ENCODE measurements around the gene CDS2. TPM values are rescaled to one million over a fixed set of nuclear protein-coding genes. Genes with fewer than 3 reads are reported as not detected.

Gene CDS2
- total RNA-seq, 1 experiment from 2014 or later = 31.2 TPM

- no peaks in the 10 kb centered on the region for H3K27me3 ChIP-seq (replicated peaks)
- H3K4me1 ChIP-seq (replicated peaks) = peaks cover 31% of the 10 kb centered on the region
- no peak overlapping the region for H3K27ac ChIP-seq
- no peak for DNase-seq (ENCODE audit: low read depth in 1 of 2, low spot score in 2 of 2)
- H3K36me3 ChIP-seq = peaks cover 13% of the 10 kb centered on the region
- H3K4me3 ChIP-seq = no peak overlapping the region
- H3K9me3 ChIP-seq (replicated peaks) = no peaks in the 10 kb centered on the region
Measured at GRCh38 chr20:5128886-5129285, 2.1 kb downstream of the CDS2 start.

- Histone ChIP-seq H3K4me1 (replicated peaks) (peaks cover 34% of the 10 kb centered on the region), H3K36me3 (peaks cover 13% of the 10 kb centered on the region), H3K4me3 (no peak overlapping the region), H3K27ac (peak overlapping the region; percentile 63), H3K27me3 (replicated peaks) (no peaks in the 10 kb centered on the region), H3K9me3 (replicated peaks) (no peaks in the 10 kb centered on the region)
- DNase-seq (ENCODE audit: low read depth in 1 of 2, low spot score in 2 of 2) = no peak
Measured at GRCh38 chr20:5131502-5131901, 4.7 kb downstream of the CDS2 start.

- Histone ChIP-seq H3K27ac (no peak overlapping the region), H3K4me3 (no peak overlapping the region), H3K27me3 (replicated peaks) (no peaks in the 10 kb centered on the region), H3K9me3 (replicated peaks) (no peaks in the 10 kb centered on the region), H3K36me3 (peaks cover under 1% of the 10 kb centered on the region), H3K4me1 (replicated peaks) (peaks cover 26% of the 10 kb centered on the region)
- no peak for DNase-seq (ENCODE audit: low read depth in 1 of 2, low spot score in 2 of 2)
Measured at GRCh38 chr20:5133998-5134397, 7.2 kb downstream of the CDS2 start.

GRCh38 chr20:5135363-5136012 lies 8.7 kb downstream of the CDS2 start:
- Histone ChIP-seq H3K27ac (no peak overlapping the region), H3K4me1 (replicated peaks) (peaks cover 21% of the 10 kb centered on the region), H3K36me3 (no peaks in the 10 kb centered on the region; the same call in none of the 2 replicates), H3K27me3 (replicated peaks) (no peaks in the 10 kb centered on the region), H3K9me3 (replicated peaks) (no peaks in the 10 kb centered on the region), H3K4me3 (no peak overlapping the region)
- no peak for DNase-seq (ENCODE audit: low read depth in 1 of 2, low spot score in 2 of 2)

GRCh38 chr20:5136096-5136495 lies 9.3 kb downstream of the CDS2 start:
- DNase-seq (ENCODE audit: low read depth in 1 of 2, low spot score in 2 of 2) = peak in 1 of 2 experiments; percentile 14
- no peaks in the 10 kb centered on the region; the same call in 1 of the 2 replicates for H3K36me3 ChIP-seq
- H3K27me3 ChIP-seq (replicated peaks) = no peaks in the 10 kb centered on the region
- peak overlapping the region; percentile 12; the same call in 1 of the 2 replicates for H3K27ac ChIP-seq
- peaks cover 16% of the 10 kb centered on the region for H3K4me1 ChIP-seq (replicated peaks)
- no peak overlapping the region for H3K4me3 ChIP-seq
- H3K9me3 ChIP-seq (replicated peaks) = no peaks in the 10 kb centered on the region

- Histone ChIP-seq H3K36me3 (no peaks in the 10 kb centered on the region; the same call in 1 of the 2 replicates), H3K27me3 (replicated peaks) (no peaks in the 10 kb centered on the region), H3K4me1 (replicated peaks) (peaks cover 11% of the 10 kb centered on the region), H3K27ac (no peak overlapping the region), H3K4me3 (no peak overlapping the region), H3K9me3 (replicated peaks) (no peaks in the 10 kb centered on the region)
- DNase-seq (ENCODE audit: low read depth in 1 of 2, low spot score in 2 of 2) = no peak
Measured at GRCh38 chr20:5140195-5140594, 13.4 kb downstream of the CDS2 start.

- H3K4me1 ChIP-seq (replicated peaks) = no peaks in the 10 kb centered on the region
- H3K27me3 ChIP-seq (replicated peaks) = no peaks in the 10 kb centered on the region
- H3K9me3 ChIP-seq (replicated peaks) = no peaks in the 10 kb centered on the region
- H3K4me3 ChIP-seq = no peak overlapping the region
- H3K27ac ChIP-seq = no peak overlapping the region
- no peaks in the 10 kb centered on the region; the same call in 1 of the 2 replicates for H3K36me3 ChIP-seq
- no peak for DNase-seq (ENCODE audit: low read depth in 1 of 2, low spot score in 2 of 2)
Measured at GRCh38 chr20:5141615-5142014, 14.8 kb downstream of the CDS2 start.

GRCh38 chr20:5143851-5144250 lies 17.0 kb downstream of the CDS2 start:
- Histone ChIP-seq H3K9me3 (replicated peaks) (no peaks in the 10 kb centered on the region), H3K27me3 (replicated peaks) (no peaks in the 10 kb centered on the region), H3K27ac (no peak overlapping the region), H3K4me3 (no peak overlapping the region), H3K4me1 (replicated peaks) (no peaks in the 10 kb centered on the region), H3K36me3 (no peaks in the 10 kb centered on the region)
- DNase-seq (ENCODE audit: low read depth in 1 of 2, low spot score in 2 of 2) = no peak

GRCh38 chr20:5145365-5146098 lies 18.7 kb downstream of the CDS2 start:
- Histone ChIP-seq H3K9me3 (replicated peaks) (no peaks in the 10 kb centered on the region), H3K36me3 (peaks cover 3% of the 10 kb centered on the region; the same call in 1 of the 2 replicates), H3K4me3 (no peak overlapping the region), H3K27me3 (replicated peaks) (no peaks in the 10 kb centered on the region), H3K27ac (no peak overlapping the region), H3K4me1 (replicated peaks) (peaks cover 4% of the 10 kb centered on the region)
- DNase-seq (ENCODE audit: low read depth in 1 of 2, low spot score in 2 of 2) = no peak

GRCh38 chr20:5146099-5146668 lies 19.4 kb downstream of the CDS2 start:
- no peaks in the 10 kb centered on the region for H3K27me3 ChIP-seq (replicated peaks)
- no peak for DNase-seq (ENCODE audit: low read depth in 1 of 2, low spot score in 2 of 2)
- no peaks in the 10 kb centered on the region for H3K9me3 ChIP-seq (replicated peaks)
- no peak overlapping the region for H3K4me3 ChIP-seq
- H3K36me3 ChIP-seq = peaks cover 5% of the 10 kb centered on the region; the same call in 1 of the 2 replicates
- no peak overlapping the region for H3K27ac ChIP-seq
- H3K4me1 ChIP-seq (replicated peaks) = peaks cover 8% of the 10 kb centered on the region

- Histone ChIP-seq H3K4me1 (replicated peaks) (peaks cover 8% of the 10 kb centered on the region), H3K27ac (no peak overlapping the region), H3K4me3 (no peak overlapping the region), H3K27me3 (replicated peaks) (no peaks in the 10 kb centered on the region), H3K9me3 (replicated peaks) (no peaks in the 10 kb centered on the region), H3K36me3 (peaks cover 5% of the 10 kb centered on the region; the same call in 1 of the 2 replicates)
- no peak for DNase-seq (ENCODE audit: low read depth in 1 of 2, low spot score in 2 of 2)
Measured at GRCh38 chr20:5146871-5147592, 20.2 kb downstream of the CDS2 start.

GRCh38 chr20:5148581-5148980 lies 21.8 kb downstream of the CDS2 start:
- Histone ChIP-seq H3K4me3 (no peak overlapping the region), H3K4me1 (replicated peaks) (peaks cover 13% of the 10 kb centered on the region), H3K36me3 (peaks cover 5% of the 10 kb centered on the region; the same call in 1 of the 2 replicates), H3K27me3 (replicated peaks) (no peaks in the 10 kb centered on the region), H3K27ac (no peak overlapping the region), H3K9me3 (replicated peaks) (no peaks in the 10 kb centered on the region)
- no peak for DNase-seq (ENCODE audit: low read depth in 1 of 2, low spot score in 2 of 2)

- no peaks in the 10 kb centered on the region for H3K27me3 ChIP-seq (replicated peaks)
- no peak overlapping the region for H3K4me3 ChIP-seq
- peaks cover 19% of the 10 kb centered on the region for H3K4me1 ChIP-seq (replicated peaks)
- no peak for DNase-seq (ENCODE audit: low read depth in 1 of 2, low spot score in 2 of 2)
- no peak overlapping the region for H3K27ac ChIP-seq
- H3K9me3 ChIP-seq (replicated peaks) = no peaks in the 10 kb centered on the region
- H3K36me3 ChIP-seq = peaks cover 5% of the 10 kb centered on the region; the same call in 1 of the 2 replicates
Measured at GRCh38 chr20:5149892-5150225, 23.1 kb downstream of the CDS2 start.

All from SJSA1 (cell line).